ENCODE data around the gene CST9.

Gene CST9

GRCh38 chr20:23598481-23598880, 7.2 kb downstream of the CST9 start:
- H3K4me3 ChIP-seq (ENCODE audit: low read depth, low read length), result no peak overlapping the region
- ChIA-PET POLR2A (no interaction called here), CTCF (interaction anchor here (1.9 to 2.3 kb wide), 2 partner anchors 9 to 156 kb away, joined by 8 read pairs; no protein-coding TSS in a partner anchor)
- TF ChIP-seq CTCF (IDR thresholded peaks at IDR 0.05; ENCODE audit: insufficient read depth, low read length, missing control alignments), result no peak
- no peak for DNase-seq (ENCODE audit: low read depth, low spot score)

- ChIA-PET CTCF (interaction anchor here (1.1 kb wide), 1 partner anchor 10 kb away, joined by 4 read pairs; no protein-coding TSS in a partner anchor), POLR2A (no interaction called here)
These were observed 9.0 kb downstream of the CST9 start for GRCh38 chr20:23596579-23597250.

GRCh38 chr20:23595941-23596340, 9.8 kb downstream of the CST9 start:
- no peak for TF ChIP-seq CTCF (IDR thresholded peaks at IDR 0.05; ENCODE audit: insufficient read depth, low read length, missing control alignments)
- DNase-seq (ENCODE audit: low read depth, low spot score), result no peak
- no peak overlapping the region for H3K4me3 ChIP-seq (ENCODE audit: low read depth, low read length)
- CTCF ChIA-PET, result interaction anchor here (1.1 kb wide), 1 partner anchor 11 kb away, joined by 4 read pairs; no protein-coding TSS in a partner anchor
- POLR2A ChIA-PET, result no interaction called here

More at GRCh38 chr20:23596579-23597250, 9.0 kb downstream of the CST9 start:
- H3K4me3 ChIP-seq (ENCODE audit: low read depth, low read length), result no peak overlapping the region
- DNase-seq (ENCODE audit: low read depth, low spot score), result no peak
- TF ChIP-seq CTCF (IDR thresholded peaks at IDR 0.05; ENCODE audit: insufficient read depth, low read length, missing control alignments), result no peak

- POLR2A ChIA-PET, result no interaction called here
- TF ChIP-seq CTCF (IDR thresholded peaks at IDR 0.05; ENCODE audit: insufficient read depth, low read length, missing control alignments), result no peak
- no peak for DNase-seq (ENCODE audit: low read depth, low spot score)
- no peak overlapping the region for H3K4me3 ChIP-seq (ENCODE audit: low read depth, low read length)
- CTCF ChIA-PET, result no interaction called here
These were observed 17.0 kb downstream of the CST9 start for GRCh38 chr20:23588434-23589403.

GRCh38 chr20:23587631-23588030, 18.1 kb downstream of the CST9 start:
- DNase-seq (ENCODE audit: low read depth, low spot score), result no peak
- ChIA-PET POLR2A (no interaction called here), CTCF (no interaction called here)
- TF ChIP-seq CTCF (IDR thresholded peaks at IDR 0.05; ENCODE audit: insufficient read depth, low read length, missing control alignments), result no peak
- no peak overlapping the region for H3K4me3 ChIP-seq (ENCODE audit: low read depth, low read length)
